Mucosa of descending colon (tissue), 3 donors: ENCODE data around the gene SLC30A1. TPM values are rescaled to one million over a fixed set of nuclear protein-coding genes. Genes with fewer than 3 reads are reported as not detected.

Source experiments
- ATAC-seq: fragments of 200-7000 bp; cut with Tn5 transposase; one replicate; pipeline ENCODE4 v1.9.1; 2020; ENCODE audit warnings: mild to moderate bottlenecking, moderate library complexity
- DNase-seq, 3 donors: peaks; one replicate each; pipeline ENCODE4 v3.0.0-alpha.2; 2020
- H3K36me3 ChIP-seq: fragments of 200-600 bp; one replicate; pipeline ENCODE4 v1.8.0; 2021; ENCODE audit warnings: low read depth, mild to moderate bottlenecking
- H3K4me1 ChIP-seq: fragments of 200-600 bp; one replicate; pipeline ENCODE4 v1.8.0; 2021; ENCODE audit warnings: low read depth, mild to moderate bottlenecking
- H3K4me3 ChIP-seq: fragments of 200-600 bp; one replicate; pipeline ENCODE4 v1.8.0; 2021; ENCODE audit warnings: mild to moderate bottlenecking
- H3K9me3 ChIP-seq: fragments of 200-600 bp; one replicate; pipeline ENCODE4 v1.8.0; 2021; ENCODE audit warnings: mild to moderate bottlenecking
- intact Hi-C, 2 donors: fragments of 100-400 bp; cut with DNase I in 1 of 2; cut with micrococcal nuclease in 1 of 2; formaldehyde crosslinking; loops; one replicate each; pipeline versions ENCODE4 v1.11.0 to v1.11.1; 2022; cut with DNase I, micrococcal nuclease
- total RNA-seq, 3 donors: library from RNA; stranded (reverse); fragmentation: NEBNext Ultra II Directional in 2 of 3; extraction: Animal tissue kit (Norgen Biotek cat#: 25700) in 2 of 3; gene quantifications; one replicate each; pipeline versions ENCODE4 v1.2.1 to v1.2.4, GENCODE V29; 2021 to 2023
- TF ChIP-seq, protein P1 (sequence below): fragments of 200-600 bp; IDR thresholded peaks from one replicate; pipeline ENCODE4 v1.8.0; 2022; ENCODE audit warnings: antibody characterized with exemption, mild to moderate bottlenecking
- donor health status: DM: no; HTN: no; CAD: no; lungs with moderate emphysema.
- donor health status: DM: no; HTN: no; CAD: no.
- donor health status: DM: no; HTN: yes; CAD: no.

Gene SLC30A1
- total RNA-seq, 3 donors from 2014 or later: 20.8 to 43.5 (median 29.2) TPM

DNA sequence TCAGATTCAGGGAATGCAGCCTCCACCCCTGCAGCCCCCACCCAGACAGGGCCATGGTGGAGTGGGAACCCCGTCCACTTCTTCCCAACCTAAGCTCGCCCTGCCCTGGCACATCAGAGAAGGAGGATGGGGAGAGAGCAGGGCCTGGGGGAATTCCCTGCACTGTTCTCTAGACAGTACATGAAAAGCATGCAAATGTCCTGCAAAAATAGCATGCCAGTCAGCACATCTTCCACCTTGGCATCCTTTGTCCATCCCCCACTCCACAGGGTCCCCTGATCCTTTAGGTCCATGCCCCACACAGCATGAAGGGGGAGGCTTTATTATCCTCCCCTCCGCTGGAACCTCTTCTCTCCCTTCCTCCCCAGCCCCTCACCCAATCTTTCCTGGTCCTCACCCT lies 52.0 kb downstream of the SLC30A1 start:
- TF ChIP-seq, protein P1, sequence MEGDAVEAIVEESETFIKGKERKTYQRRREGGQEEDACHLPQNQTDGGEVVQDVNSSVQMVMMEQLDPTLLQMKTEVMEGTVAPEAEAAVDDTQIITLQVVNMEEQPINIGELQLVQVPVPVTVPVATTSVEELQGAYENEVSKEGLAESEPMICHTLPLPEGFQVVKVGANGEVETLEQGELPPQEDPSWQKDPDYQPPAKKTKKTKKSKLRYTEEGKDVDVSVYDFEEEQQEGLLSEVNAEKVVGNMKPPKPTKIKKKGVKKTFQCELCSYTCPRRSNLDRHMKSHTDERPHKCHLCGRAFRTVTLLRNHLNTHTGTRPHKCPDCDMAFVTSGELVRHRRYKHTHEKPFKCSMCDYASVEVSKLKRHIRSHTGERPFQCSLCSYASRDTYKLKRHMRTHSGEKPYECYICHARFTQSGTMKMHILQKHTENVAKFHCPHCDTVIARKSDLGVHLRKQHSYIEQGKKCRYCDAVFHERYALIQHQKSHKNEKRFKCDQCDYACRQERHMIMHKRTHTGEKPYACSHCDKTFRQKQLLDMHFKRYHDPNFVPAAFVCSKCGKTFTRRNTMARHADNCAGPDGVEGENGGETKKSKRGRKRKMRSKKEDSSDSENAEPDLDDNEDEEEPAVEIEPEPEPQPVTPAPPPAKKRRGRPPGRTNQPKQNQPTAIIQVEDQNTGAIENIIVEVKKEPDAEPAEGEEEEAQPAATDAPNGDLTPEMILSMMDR: no peak
- intact Hi-C loops: no loop called here
- no peaks in the 10 kb centered on the region for H3K4me1 ChIP-seq
- H3K9me3 ChIP-seq: no peaks in the 10 kb centered on the region
- no peak for DNase-seq
- no peak overlapping the region for H3K4me3 ChIP-seq
- no peaks in the 10 kb centered on the region for H3K36me3 ChIP-seq
- no peak for ATAC-seq

DNA sequence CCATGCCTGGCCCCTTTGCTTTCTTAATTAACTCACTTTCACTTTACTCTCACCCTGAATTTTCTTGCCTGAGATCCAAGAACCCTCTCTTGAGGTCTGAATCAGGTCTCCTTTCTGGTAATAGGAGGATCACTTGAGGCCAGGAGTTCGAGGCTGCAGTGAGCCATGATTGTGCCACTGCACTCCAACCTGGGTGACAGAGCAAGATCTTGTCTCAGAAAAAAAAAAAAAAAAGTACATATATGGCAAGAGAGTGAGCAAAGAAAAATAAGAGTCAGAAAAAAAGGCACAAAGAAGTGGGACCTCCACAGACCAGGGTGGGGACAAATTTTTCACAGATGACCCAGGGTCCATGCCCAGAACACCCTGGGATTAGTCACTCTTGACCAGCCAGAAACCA lies 52.9 kb downstream of the SLC30A1 start:
- DNase-seq (no peak), ATAC-seq (no peak)
- Histone ChIP-seq H3K4me1 (no peaks in the 10 kb centered on the region), H3K4me3 (no peak overlapping the region), H3K9me3 (no peaks in the 10 kb centered on the region), H3K36me3 (no peaks in the 10 kb centered on the region)
- intact Hi-C loops: no loop called here
- TF ChIP-seq, protein P1: no peak

DNA sequence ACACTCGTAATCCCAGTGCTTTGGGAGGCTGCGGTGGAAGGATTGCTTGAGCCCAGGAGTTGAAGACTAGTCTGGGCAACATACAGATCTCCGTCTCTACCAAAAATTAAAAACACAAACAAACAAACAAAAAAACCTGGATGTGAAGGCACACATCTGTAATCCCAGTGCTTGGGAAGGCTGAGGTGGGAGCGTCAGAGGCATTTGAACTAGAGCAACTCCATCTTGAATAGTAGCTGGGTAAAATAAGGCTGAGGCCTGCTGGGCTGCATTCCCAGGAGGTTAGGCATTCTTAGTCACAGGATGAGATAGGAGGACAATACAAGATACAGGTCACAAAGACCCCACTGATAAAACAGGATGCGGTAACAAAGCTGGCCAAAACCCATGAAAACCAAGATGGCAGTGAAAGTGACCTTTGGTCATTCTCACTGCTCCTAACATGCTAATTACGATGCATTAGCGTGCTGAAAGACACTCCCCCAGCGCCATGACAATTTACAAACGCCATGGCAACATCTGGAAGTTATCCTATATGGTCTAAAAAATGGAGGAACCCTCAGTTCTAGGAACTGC lies 53.8 kb downstream of the SLC30A1 start:
- no peak for ATAC-seq
- DNase-seq: no peak
- no peaks in the 10 kb centered on the region for H3K9me3 ChIP-seq
- intact Hi-C loops: no loop called here
- no peaks in the 10 kb centered on the region for H3K36me3 ChIP-seq
- TF ChIP-seq, protein P1: no peak
- H3K4me3 ChIP-seq: no peak overlapping the region
- no peaks in the 10 kb centered on the region for H3K4me1 ChIP-seq

DNA sequence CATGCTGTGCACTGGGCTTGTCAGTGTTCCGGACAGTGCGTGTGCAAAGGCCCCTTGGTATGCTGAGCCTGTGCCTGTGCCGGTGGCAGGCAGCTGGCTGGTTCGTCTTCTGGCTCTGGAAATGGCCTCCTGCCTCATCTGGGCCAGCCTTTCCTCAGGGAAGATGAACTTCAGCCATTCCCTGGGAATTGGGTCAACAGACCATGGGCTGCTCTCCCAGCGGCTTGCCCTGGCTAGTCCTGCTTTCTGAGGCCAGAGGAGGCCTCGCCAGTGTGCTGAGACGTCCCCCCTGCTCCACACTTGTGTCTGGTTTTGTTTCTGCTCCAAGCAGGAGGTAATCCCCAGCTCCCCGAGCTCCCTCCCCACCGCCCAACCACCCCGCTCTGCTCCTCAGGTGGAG lies 54.4 kb downstream of the SLC30A1 start:
- Histone ChIP-seq H3K36me3 (no peaks in the 10 kb centered on the region), H3K4me1 (no peaks in the 10 kb centered on the region), H3K9me3 (no peaks in the 10 kb centered on the region), H3K4me3 (no peak overlapping the region)
- intact Hi-C loops: no loop called here
- TF ChIP-seq, protein P1: no peak
- no peak for DNase-seq
- ATAC-seq: no peak

DNA sequence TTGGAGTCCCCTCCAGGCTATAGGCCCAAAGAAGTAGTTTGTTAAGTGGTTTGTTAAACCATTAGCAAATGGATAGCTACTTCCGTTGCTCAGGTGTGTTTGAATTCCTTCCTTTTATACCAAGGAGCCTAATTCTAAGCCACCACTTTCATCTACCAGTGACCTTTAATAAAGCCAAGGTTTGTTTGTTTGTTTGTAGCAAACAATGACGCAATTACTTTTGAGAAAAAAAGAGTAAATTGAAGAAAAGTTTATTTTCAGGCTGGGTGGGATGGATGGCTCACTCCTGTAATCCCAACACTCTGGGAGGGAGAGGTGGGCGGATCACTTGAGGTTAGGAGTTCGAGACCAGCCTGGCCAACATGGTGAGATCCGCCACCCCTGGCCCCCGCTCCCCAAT lies 56.2 kb downstream of the SLC30A1 start:
- ATAC-seq (no peak), DNase-seq (no peak)
- H3K36me3 ChIP-seq: no peaks in the 10 kb centered on the region
- no peaks in the 10 kb centered on the region for H3K4me1 ChIP-seq
- TF ChIP-seq, protein P1: no peak
- intact Hi-C loops: no loop called here
- H3K4me3 ChIP-seq: no peak overlapping the region
- no peaks in the 10 kb centered on the region for H3K9me3 ChIP-seq

Other genes starting within 250 kb of the SLC30A1 start
- gene RD3, start 87.0 kb downstream of the SLC30A1 start, total RNA-seq: not detected
- 10 to 100 TPM in 1 of 3 donors, 1 to 10 TPM in 2; 1.2 to 12.7 (median 2.5) TPM for gene NEK2, start 96.5 kb upstream of the SLC30A1 start, total RNA-seq